CMK (cell line): ENCODE measurements around the gene KTI12.
"Not testable (repeated sequence)": the region's sequence is repeated elsewhere in the genome, so short reads cannot be mapped to it uniquely, and the experiment has no call there.

ENCODE experiments used
- DNase-seq: peaks from one replicate; pipeline ENCODE4 v3.0.0-alpha.2; 2010; ENCODE audit warnings: low read depth

KTI12 gene, protein sequence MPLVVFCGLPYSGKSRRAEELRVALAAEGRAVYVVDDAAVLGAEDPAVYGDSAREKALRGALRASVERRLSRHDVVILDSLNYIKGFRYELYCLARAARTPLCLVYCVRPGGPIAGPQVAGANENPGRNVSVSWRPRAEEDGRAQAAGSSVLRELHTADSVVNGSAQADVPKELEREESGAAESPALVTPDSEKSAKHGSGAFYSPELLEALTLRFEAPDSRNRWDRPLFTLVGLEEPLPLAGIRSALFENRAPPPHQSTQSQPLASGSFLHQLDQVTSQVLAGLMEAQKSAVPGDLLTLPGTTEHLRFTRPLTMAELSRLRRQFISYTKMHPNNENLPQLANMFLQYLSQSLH

DNA sequence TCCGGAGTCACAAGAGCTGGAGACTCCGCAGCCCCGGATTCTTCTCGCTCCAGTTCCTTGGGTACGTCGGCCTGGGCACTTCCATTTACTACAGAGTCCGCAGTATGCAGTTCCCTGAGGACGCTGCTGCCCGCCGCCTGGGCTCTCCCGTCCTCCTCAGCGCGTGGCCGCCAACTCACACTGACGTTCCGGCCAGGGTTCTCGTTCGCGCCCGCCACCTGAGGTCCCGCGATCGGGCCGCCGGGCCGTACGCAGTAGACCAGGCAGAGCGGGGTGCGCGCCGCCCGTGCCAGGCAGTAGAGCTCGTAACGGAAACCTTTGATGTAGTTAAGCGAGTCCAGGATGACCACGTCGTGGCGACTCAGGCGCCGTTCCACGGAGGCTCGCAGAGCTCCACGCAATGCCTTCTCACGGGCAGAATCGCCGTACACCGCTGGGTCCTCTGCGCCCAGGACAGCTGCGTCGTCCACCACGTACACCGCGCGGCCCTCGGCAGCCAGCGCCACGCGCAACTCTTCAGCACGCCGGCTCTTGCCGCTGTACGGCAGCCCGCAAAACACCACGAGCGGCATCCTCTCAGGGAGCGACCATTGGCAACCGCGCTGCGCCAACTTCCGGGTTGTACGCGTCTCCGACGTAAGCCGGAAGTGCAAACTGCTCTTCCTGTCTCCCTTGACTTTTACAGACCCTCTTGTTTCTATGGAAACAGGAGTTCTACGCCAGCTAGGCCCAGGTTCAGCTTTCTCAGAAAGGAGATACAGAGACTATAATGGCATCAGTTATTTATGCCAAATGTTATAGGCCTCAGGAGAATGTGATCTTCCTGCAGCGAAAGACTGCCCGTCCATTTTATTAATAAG is at the start of gene KTI12:
Gene KTI12 (minus strand): TSS at position 621 of the 860 bp plus-strand sequence. CDS start 49 bp downstream, at position 572.
- peak; percentile 84 for DNase-seq

DNA sequence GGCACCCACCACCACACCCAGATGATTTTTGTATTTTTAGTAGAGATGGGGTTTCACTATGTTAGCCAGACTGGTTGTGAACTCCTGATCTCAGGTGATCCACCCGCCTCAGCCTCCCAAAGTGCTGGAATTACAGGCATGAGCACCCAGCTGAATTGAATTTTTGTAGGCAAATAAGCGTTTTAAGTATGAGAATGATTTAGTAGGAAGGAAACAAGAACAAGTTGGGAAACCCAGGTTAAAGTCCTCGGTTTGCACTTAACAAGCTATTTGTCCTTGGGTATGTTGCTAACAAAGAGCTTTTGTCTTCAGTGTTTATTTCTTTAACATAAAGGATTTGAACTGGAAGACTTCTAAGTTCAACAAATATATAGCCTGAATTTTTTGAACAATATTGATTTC is 46.4 kb upstream of the KTI12 start:
- DNase-seq, result no peak

DNA sequence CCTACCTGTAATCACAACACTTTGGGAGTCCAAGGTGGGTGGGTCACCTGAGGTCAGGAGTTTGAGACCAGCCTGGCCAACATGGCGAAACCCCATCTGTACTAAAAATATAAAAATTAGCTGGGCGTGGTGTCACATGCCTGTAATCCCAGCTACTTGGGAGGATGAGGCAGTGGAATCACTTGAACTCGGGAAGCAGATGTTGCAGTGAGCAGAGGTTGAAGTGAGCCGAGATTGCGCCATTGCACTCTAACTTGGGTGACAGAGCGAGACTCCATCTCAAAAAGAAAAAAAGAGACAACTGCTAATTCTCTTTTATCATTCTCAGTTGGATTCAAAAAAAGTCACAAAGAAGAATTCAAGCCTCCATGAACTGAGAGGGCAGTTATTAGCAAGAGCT is 43.7 kb upstream of the KTI12 start:
- DNase-seq, result not testable (repeated sequence)

DNA sequence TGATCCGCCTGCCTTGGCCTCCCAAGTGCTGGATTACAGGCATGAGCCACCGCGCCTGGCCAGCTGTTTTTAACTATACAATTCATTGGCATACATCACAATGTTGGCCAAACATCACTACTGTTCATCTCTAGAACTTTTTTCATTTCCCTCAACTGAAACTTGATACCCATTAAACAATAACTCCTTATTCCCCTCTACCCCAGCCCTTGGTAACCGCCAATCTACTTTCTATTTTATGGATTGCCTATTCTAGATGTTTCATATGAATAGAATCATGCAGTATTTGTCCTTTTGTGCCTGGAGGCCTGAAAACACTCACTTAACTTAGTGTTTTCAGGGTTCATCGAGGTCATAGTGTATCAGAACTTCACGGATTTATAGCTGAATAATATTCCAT is 38.7 kb upstream of the KTI12 start:
- DNase-seq, result no peak

DNA sequence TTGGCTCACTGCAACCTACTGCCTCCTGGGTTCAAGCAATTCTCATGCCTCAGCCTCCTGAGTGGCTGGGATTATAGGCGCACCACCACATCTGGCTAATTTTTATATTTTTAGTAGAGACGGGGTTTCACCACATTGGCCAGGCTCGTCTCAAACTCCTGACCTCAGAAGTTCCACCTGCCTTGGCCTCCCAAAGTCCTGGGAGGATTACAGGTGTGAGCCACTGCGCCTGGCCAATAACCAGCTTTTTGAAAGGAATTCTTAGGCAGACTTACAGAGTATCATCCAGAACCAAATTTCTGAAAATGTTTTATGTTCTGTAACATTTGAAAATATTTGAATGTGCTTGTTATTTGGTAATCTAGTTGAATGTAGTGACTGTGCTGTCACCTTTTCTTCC is 37.1 kb upstream of the KTI12 start:
- no peak for DNase-seq

DNA sequence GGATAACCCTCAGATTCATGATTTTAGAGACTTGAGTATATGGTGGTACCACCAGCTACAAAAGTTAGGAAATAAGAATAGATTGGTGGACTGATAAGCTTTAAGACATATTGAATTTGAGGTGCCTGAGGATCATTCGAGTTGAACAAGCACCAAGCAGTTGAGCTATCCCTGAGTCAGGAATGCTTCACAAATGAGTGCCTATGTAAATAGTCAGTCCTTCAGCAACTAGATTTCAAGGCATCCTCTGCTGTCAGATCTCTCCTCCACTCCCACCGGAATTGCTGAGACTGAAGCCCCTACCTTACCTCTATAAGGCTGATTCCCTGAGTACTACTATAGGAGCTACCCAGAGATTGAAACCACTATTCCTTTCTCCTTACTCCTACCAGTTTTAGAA is 29.6 kb upstream of the KTI12 start:
- DNase-seq, result no peak

DNA sequence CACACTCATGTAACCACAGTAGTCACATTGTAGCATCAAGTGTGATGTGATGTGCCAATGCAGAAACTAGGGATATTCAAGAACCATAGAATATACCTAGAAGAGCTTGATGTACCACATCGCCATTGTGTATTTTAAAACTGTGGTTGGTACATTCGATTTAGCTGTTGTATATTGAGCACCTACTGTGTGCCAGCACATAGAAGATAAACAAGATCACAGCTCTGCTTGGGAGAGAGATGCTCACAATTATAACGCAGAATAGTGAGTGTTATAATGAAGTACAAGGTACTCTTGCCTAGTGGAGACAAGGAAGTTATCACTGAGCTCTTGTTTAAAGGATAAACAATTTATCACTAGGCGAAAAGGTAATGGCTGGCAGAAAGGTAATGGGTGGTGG is 27.2 kb upstream of the KTI12 start:
- no peak for DNase-seq

DNA sequence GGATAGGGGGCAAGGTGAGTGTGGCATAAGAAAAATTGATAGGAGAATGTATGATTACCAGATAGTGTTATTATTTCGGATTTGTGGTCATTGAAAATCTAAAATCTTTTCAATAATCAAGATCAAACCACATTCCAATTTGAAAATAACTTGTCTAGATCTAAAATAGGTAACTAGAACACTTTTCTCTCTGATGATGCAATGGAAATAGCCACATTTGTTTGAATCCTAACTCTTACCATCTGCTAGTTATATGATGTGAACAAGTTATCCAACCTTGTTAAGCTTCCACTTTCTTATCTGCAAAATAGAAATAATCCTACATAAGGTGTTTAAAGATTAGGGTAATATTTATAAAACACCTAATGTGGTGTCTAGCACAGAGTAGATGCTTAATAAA is 26.3 kb upstream of the KTI12 start:
- DNase-seq, result no peak

DNA sequence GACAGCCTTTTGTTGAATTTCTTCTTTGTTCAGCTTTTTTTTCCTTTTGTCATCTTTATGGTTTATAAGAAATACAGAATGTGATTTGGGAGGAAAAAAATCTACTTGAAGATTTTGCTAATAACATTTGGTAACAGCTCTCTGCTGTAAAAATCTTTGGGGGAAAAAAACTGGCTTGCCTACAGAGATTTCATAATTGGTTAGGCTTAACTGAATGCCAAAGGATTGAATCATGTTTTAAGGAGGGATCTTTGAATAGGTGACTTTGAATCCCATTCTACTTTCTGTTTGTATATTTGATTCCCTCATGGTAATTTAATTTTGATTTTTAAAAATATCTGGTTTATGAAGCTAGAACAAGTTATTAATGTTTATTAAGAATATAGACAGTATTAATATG is 25.7 kb upstream of the KTI12 start:
- DNase-seq, result no peak

DNA sequence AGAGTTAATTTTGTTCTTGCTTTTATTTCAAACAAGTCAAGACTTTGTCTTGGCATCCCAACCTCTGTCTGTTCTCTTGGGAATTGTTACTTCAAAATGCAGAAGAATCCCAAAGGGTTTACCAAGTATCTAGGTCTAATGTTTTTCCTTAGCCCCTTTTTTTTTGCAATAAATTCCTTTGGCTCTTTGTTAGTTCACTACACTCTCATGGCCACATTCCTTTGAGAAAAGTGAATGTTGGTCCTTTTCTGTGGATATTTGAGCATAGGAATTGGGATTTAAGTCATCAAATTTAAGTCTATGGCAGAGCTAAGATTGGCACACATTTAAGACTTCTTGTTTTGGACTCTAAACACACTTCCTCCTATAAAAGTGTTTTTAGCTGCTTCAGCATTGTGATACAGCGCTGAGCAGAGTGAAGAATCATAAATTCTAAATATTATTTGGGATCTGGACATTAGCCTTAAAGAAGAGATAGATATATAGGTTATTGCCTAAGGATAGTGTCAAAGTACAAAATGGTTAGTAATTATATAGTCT is 24.3 kb upstream of the KTI12 start:
- no peak for DNase-seq

DNA sequence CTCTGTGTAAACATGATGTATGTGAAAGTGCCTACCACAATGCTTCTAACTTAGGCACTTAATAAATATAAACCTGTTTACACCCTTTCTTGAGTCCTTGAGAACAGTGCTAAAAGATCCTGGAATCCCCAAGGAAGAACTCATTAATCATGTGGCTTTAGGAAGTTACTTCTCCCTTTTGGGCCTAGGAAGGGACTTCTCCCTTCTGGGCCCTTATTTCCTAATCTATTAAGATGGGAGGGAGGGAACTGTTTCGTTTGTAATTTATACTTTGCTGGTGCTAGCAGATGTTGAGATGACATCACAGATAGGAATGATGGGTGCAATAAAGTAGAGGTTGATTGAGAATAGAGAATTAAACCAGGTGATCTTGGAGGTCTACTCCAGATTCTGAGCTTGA is 23.6 kb upstream of the KTI12 start:
- DNase-seq, result no peak

DNA sequence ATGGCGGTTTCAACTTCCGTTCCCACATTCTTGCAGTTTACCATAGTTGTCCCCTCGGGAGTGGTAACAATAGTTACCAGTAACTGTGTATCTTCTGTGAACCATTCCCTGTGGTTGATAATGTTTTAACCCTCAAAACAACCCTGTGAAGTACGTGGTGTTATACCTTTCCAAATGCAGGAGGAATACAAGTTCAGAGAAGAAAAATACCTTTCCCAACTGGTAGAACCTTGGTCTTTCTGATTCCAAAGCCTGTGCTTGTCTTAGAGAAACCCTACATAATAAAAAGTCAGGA is 23.3 kb upstream of the KTI12 start:
- DNase-seq, result no peak

DNA sequence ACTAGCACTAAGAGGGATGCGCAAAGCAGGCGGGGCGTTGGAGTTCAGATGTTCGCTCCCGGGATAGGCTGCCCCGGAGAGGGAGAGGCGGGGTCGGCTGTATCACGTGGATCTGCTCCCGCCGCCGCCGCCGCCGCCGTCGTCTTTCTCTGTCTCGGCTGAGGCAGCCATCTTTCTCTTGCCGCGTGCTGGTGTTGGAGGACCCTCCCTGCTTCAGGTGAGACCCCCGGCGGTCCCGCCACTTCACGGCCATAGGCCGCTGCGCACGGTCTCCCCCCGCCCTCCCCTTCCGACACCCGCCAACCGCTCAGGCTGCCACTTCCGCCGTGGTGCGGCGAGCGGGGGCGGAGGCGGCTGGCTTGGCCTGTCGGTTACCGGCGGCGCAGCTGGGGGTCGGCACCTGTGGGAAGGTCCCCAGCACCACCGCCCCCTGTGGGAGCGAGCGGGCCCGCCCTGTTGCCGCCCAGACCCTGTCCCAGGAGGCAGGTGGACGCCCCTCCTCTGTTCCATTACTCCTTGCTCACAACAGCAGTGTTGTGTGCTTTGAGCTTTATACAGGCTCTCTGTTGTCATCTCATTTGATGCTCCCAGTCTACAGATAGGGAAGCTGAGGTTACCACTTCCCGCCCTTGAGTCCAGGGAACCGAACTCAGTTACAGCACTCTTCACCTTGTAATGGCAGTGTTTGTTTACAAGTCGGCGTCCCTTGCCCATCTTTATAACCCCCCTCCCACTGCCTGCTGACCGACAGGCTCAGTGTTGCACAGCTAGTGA is 22.7 kb upstream of the KTI12 start, which contains the start of gene BTF3L4:
Gene BTF3L4 (plus strand): TSS at position 133 of the 774 bp plus-strand sequence. CDS start 3,553 bp downstream, outside the sequence.
- peak; percentile 89 for DNase-seq

DNA sequence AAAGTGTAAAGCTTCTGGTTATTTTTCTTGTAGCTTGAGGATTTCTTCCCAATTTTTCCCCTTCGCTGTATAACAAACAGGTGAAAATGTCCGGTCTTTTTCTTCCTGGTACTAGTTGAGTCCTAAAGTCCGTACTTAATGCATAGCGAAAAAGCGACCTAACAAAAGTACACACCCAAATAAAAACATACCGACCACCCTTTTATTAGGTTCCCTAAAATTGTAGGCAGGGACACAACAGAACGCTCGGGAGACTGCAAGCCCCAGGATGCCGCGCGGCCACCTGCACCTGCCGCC is 22.2 kb upstream of the KTI12 start:
- DNase-seq, result no peak

DNA sequence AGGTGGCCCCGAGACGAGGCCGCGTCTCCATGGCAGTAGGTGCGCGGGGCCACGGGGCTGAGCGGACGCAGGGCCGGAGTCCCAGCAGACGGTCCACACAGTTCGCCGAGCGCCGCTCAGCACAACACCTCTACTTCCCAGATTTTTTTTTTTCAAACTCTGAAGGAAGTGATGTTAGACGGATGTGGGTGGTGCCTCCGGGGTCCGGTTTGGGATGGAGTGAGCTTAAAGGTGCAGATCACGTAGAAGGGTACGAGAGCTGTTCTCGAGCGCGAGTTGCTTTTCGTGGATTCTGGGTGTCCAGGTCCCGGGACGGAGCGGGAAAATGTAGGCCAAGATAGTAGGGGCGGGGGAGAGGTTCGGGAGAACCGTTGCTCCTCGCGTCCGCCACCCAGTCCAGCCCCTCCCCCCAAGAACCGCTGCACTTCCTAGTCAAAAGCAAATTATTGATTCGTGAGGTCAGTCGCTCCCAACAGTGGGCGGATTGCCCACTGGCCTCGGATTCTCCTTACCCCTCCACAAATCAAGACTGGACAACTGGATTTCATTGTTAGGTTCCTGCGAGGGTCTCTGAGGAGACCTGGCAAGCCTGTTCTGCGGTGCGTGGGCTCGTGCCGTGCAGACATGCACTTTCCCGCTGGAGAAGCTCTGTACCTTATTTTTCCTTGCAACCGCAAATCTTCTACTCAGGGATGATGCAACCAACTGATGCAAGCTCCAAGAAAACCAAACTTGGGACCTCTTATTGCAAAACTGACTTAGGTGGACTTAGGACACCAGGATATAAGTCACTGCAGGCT is 21.7 kb upstream of the KTI12 start, which contains the start of gene TXNDC12:
Gene TXNDC12 (minus strand): TSS at position 126 of the 800 bp plus-strand sequence. CDS start 95 bp downstream, at position 31.
- peak; percentile 94 for DNase-seq

DNA sequence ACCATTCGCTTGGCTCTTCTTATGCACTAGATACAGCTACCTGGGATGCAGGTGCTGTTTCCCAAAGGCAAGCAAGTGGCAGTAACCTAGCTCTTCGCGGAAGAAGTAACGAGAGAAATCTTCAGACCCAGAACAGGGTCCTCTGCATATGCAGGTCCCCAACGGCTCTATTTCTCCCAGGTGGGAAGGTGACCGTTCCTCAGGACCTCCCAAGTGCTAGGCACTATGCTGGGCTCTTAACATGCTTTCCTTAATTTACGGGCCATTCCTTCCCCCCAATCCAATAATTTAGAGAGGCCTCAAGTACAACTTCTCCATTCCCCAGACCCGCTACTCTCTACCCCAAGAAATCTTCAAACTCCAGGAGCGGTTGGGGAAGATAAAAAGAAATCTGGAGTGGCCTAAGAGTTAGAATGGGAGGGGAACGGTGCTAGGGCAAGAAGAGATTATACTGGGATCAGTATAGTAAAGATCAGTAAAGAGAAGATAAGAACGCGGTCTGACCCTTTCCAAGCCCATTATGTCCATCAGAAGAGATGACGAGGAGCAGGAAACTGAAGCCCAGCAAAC is 21.0 kb upstream of the KTI12 start:
- DNase-seq, result no peak

DNA sequence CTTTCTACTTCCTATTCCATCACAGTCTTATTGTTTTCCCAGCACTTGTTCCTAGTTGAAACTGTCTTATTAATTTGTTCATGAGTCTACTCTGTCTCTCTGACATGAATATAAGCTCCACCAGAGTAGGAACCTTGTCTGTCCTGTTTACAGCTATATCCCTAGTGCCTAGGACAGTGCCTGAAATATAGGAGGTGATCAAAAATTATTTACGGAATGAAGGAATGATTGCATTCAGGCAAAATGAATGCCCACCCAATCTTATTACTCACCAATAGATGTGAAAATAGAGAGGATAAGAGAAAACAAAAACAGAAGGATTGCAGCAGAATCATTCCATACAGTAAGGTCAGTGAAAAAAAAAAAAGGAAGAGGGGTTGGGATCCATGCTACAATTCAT is 20.3 kb upstream of the KTI12 start:
- no peak for DNase-seq

DNA sequence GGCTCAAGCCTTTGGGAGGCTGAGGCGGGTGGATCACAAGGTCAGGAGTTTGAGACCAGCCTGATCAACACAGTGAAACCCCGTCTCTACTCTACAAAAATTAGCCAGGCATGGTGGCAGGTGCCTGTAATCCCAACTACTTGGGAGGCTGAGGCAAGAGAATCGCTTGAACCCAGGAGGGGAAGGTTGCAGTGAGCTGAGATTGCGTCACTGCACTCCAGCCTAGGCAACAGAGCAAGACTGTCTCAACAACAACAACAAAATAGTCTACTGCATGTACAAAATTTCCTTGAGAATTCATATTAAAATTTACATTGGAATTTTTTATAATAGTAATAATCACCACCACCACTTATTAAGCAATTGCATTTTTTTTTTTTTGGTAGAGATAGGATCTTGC is 15.7 kb upstream of the KTI12 start:
- DNase-seq, result not testable (repeated sequence)

DNA sequence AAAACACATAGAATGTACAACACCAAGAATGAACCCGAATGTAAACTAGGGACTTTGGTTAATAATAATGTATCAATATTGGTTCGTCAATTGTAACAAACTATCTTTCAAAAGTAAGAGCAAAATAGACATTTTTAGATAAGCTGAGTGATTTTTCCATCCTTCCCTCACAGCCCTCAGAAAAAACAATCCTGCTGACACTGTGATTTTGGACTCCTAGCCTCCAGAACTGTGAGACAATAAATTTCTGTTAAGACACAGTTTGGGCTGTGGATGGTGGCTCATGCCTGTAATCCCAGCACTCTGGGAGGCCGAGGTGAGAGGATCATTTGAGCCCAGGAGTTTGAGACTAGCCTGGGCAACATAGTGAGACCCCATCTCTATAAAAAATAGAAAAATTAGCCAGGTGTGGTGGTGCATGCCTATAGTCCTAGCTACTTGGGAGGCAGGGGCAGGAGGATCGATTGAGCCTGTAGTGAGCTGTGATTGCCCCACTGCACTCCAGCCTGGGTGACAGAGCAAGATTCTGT is 12.1 kb upstream of the KTI12 start:
- DNase-seq, result not testable (repeated sequence)

DNA sequence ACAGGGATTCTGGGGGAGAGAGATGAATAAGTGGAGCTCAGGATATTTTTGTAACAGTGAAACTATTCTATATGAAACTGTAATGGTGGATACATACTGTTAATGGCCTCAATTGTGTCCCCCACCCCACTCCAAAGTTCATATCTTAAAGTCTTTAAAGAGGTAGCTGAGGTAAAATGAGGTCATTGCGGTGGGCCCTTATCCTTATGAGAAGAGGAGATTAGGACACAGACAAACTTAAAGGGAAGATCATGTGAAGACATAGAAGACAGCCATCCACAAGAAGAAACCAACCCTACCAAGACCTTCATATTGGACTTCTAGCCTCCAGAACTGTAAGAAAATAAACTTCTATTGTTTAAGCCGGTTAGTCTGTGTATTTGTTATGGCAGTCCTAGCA is 11.6 kb upstream of the KTI12 start:
- no peak for DNase-seq
